ENCODE measurements around the gene ATXN1. TPM values are rescaled to one million over a fixed set of nuclear protein-coding genes. Genes with fewer than 3 reads are reported as not detected.

The ATXN1 gene
- polyA plus RNA-seq, 1 donor (not counting 4 experiments of a cell fraction or from before 2014, with no cell fraction given) = 9.7 TPM

DNA sequence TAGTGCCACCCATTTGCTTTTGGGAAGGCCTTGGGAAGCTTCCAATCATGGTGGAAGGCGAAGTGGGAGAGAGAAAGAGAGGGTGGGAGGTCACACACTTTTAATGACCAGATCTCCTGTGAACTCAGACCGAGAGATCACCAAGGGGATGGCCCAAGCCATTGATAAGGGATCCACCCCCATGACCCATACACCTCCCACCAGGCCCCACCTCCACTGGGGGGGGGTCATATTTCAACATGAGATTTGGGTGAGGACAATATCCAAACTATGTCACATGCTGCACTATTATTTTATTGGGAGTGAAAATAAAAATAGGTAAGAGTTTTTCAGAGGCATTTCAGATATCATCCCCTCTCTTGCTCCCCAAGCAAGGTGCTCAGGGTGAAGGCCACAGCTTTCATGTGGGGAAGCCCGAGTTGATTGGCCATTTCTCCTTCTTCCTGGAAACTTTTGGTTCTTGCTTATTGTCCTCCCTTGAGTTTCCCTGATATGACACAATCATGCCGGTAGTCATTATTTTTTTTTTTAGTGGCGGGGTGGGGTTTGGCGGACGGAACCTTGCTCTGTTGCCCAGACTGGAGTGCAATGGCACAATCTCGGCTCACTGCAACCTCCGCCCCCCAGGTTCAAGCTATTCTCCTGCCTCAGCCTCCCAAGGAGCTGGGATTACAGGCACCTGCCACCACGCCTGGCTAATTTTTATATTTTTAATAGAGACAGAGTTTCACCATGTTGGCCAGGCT is 507.7 kb downstream of the ATXN1 start:
- H3K36me3 ChIP-seq (ENCODE audit: control insufficient read depth in 2 of 2, extremely low read depth in 1 of 2, insufficient read depth in 2 of 2, low read length in 2 of 2) = no peaks in the 10 kb centered on the region
- no peak overlapping the region for H3K9ac ChIP-seq (ENCODE audit: control insufficient read depth, extremely low read depth, insufficient read depth, low read length)
- FAIRE-seq = no peak
- H3K9me1 ChIP-seq (ENCODE audit: control insufficient read depth, extremely low read depth, insufficient read depth, low read length) = no peaks in the 10 kb centered on the region
- no peaks in the 10 kb centered on the region for H4K20me1 ChIP-seq (ENCODE audit: control insufficient read depth, extremely low read depth, insufficient read depth, low read length)
- no peak for DNase-seq (ENCODE audit: low read depth, low spot score)
- no peaks in the 10 kb centered on the region for H3K9me3 ChIP-seq (ENCODE audit: control insufficient read depth, low read depth, low read length)
- H3K4me1 ChIP-seq (ENCODE audit: control insufficient read depth, extremely low read depth, insufficient read depth, low read length) = peaks cover 4% of the 10 kb centered on the region
- H3K4me3 ChIP-seq (ENCODE audit: control insufficient read depth in 2 of 3, extremely low read depth in 1 of 3, insufficient read depth in 2 of 3, low read depth in 1 of 3, low read length in 3 of 3) = no peak overlapping the region
- dilution Hi-C loops (cut with MboI; ENCODE audit: extremely low pct_ligation_motif_present, low sequenced_read_pairs) = no loop called here
- H3K79me2 ChIP-seq (ENCODE audit: control insufficient read depth, insufficient read depth, low read length) = no peaks in the 10 kb centered on the region
- H3K27ac ChIP-seq (ENCODE audit: control insufficient read depth, insufficient read depth, low read length) = no peak overlapping the region
- no peak overlapping the region for H3K4me2 ChIP-seq (ENCODE audit: control insufficient read depth, extremely low read depth, insufficient read depth, low read depth, low read length)
- TF ChIP-seq, protein P1, sequence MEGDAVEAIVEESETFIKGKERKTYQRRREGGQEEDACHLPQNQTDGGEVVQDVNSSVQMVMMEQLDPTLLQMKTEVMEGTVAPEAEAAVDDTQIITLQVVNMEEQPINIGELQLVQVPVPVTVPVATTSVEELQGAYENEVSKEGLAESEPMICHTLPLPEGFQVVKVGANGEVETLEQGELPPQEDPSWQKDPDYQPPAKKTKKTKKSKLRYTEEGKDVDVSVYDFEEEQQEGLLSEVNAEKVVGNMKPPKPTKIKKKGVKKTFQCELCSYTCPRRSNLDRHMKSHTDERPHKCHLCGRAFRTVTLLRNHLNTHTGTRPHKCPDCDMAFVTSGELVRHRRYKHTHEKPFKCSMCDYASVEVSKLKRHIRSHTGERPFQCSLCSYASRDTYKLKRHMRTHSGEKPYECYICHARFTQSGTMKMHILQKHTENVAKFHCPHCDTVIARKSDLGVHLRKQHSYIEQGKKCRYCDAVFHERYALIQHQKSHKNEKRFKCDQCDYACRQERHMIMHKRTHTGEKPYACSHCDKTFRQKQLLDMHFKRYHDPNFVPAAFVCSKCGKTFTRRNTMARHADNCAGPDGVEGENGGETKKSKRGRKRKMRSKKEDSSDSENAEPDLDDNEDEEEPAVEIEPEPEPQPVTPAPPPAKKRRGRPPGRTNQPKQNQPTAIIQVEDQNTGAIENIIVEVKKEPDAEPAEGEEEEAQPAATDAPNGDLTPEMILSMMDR (optimal IDR thresholded peaks at IDR 0.05 in 1 of 3, IDR thresholded peaks at IDR 0.05 in 1 of 3, conservative IDR thresholded peaks at IDR 0.05 in 1 of 3; ENCODE audit: extremely low read depth in 1 of 3, insufficient read depth in 2 of 3, low read length in 3 of 3) = no peak
- TF ChIP-seq EZH2 (IDR thresholded peaks at IDR 0.05; ENCODE audit: low read length) = no peak
- no peak overlapping the region for H2AFZ ChIP-seq (ENCODE audit: control insufficient read depth, low read length)
- H3K27me3 ChIP-seq (ENCODE audit: control insufficient read depth, extremely low read depth, insufficient read depth, low read length) = no peaks in the 10 kb centered on the region

DNA sequence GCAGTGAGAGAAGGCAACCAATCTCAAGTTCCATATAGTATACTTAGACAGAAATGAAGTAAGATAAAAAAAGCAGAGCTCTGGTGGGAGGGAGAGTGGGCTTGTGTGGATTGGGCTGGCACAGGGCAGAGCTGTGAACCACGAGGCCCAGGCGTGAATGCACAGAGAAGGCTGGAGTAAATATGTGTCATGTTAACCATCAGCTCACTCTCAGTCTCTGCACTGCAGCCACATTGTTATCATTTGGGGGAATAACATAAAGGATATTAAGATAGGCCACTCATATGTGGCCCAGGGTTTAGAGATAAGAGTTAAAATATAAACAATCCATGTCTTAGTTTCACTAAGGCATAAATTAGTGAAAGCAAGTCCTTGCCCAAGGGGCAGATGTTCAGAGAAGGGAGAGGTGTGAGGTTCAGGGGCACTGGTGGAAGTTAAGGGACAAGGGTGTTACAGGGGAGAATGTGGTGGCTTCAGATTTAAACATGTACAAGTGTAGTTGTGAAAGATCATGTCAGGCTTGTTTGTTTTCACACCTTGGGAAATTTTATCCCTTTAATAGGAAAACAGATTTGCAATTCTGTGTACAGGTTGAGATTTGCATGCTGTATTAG is 508.5 kb downstream of the ATXN1 start:
- dilution Hi-C loops (cut with MboI; ENCODE audit: extremely low pct_ligation_motif_present, low sequenced_read_pairs) = no loop called here
- no peak overlapping the region for H3K4me3 ChIP-seq (ENCODE audit: control insufficient read depth in 2 of 3, extremely low read depth in 1 of 3, insufficient read depth in 2 of 3, low read depth in 1 of 3, low read length in 3 of 3)
- H3K9me3 ChIP-seq (ENCODE audit: control insufficient read depth, low read depth, low read length) = no peaks in the 10 kb centered on the region
- no peak for FAIRE-seq
- no peak for TF ChIP-seq EZH2 (IDR thresholded peaks at IDR 0.05; ENCODE audit: low read length)
- H3K9me1 ChIP-seq (ENCODE audit: control insufficient read depth, extremely low read depth, insufficient read depth, low read length) = no peaks in the 10 kb centered on the region
- H3K27ac ChIP-seq (ENCODE audit: control insufficient read depth, insufficient read depth, low read length) = no peak overlapping the region
- peaks cover 4% of the 10 kb centered on the region for H3K4me1 ChIP-seq (ENCODE audit: control insufficient read depth, extremely low read depth, insufficient read depth, low read length)
- H3K36me3 ChIP-seq (ENCODE audit: control insufficient read depth in 2 of 2, extremely low read depth in 1 of 2, insufficient read depth in 2 of 2, low read length in 2 of 2) = no peaks in the 10 kb centered on the region
- DNase-seq (ENCODE audit: low read depth, low spot score) = no peak
- no peaks in the 10 kb centered on the region for H3K79me2 ChIP-seq (ENCODE audit: control insufficient read depth, insufficient read depth, low read length)
- H4K20me1 ChIP-seq (ENCODE audit: control insufficient read depth, extremely low read depth, insufficient read depth, low read length) = no peaks in the 10 kb centered on the region
- no peak overlapping the region for H2AFZ ChIP-seq (ENCODE audit: control insufficient read depth, low read length)
- H3K27me3 ChIP-seq (ENCODE audit: control insufficient read depth, extremely low read depth, insufficient read depth, low read length) = no peaks in the 10 kb centered on the region
- H3K4me2 ChIP-seq (ENCODE audit: control insufficient read depth, extremely low read depth, insufficient read depth, low read depth, low read length) = no peak overlapping the region
- H3K9ac ChIP-seq (ENCODE audit: control insufficient read depth, extremely low read depth, insufficient read depth, low read length) = no peak overlapping the region

All from keratinocyte (primary cell).